GM13976 (cell line): ENCODE measurements around the gene TMEM186.
"Not testable (repeated sequence)": the region's sequence is repeated elsewhere in the genome, so short reads cannot be mapped to it uniquely, and the experiment has no call there.

Experiments used
- DNase-seq: peaks from one replicate; pipeline ENCODE4 v3.0.0; 2012; ENCODE audit warnings: low spot score
- in situ Hi-C: fragments of 300-500 bp; cut with MboI; formaldehyde crosslinking; loops from one replicate; pipeline ENCODE4 v1.12.0; 2022; ENCODE audit warnings: low sequenced_read_pairs, mixed read lengths, inconsistent platforms; ENCODE audit not compliant: unreplicated experiment
- TF ChIP-seq, protein P1 (sequence below): IDR thresholded peaks from 2 replicates; pipeline ENCODE4 v1.5.1; 2012; ENCODE audit warnings: borderline replicate concordance, mild to moderate bottlenecking; ENCODE audit not compliant: insufficient read depth; ENCODE audit errors: extremely low read depth, missing control alignments, control extremely low read depth

Gene TMEM186

GRCh38 chr16:8753416-8754054, 43.9 kb downstream of the TMEM186 start:
- in situ Hi-C loops = no loop called here
- no peak for DNase-seq
- TF ChIP-seq, protein P1, sequence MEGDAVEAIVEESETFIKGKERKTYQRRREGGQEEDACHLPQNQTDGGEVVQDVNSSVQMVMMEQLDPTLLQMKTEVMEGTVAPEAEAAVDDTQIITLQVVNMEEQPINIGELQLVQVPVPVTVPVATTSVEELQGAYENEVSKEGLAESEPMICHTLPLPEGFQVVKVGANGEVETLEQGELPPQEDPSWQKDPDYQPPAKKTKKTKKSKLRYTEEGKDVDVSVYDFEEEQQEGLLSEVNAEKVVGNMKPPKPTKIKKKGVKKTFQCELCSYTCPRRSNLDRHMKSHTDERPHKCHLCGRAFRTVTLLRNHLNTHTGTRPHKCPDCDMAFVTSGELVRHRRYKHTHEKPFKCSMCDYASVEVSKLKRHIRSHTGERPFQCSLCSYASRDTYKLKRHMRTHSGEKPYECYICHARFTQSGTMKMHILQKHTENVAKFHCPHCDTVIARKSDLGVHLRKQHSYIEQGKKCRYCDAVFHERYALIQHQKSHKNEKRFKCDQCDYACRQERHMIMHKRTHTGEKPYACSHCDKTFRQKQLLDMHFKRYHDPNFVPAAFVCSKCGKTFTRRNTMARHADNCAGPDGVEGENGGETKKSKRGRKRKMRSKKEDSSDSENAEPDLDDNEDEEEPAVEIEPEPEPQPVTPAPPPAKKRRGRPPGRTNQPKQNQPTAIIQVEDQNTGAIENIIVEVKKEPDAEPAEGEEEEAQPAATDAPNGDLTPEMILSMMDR = no peak

GRCh38 chr16:8752706-8753105, 44.7 kb downstream of the TMEM186 start:
- in situ Hi-C loops = no loop called here
- no peak for DNase-seq
- TF ChIP-seq, protein P1 = no peak

DNA sequence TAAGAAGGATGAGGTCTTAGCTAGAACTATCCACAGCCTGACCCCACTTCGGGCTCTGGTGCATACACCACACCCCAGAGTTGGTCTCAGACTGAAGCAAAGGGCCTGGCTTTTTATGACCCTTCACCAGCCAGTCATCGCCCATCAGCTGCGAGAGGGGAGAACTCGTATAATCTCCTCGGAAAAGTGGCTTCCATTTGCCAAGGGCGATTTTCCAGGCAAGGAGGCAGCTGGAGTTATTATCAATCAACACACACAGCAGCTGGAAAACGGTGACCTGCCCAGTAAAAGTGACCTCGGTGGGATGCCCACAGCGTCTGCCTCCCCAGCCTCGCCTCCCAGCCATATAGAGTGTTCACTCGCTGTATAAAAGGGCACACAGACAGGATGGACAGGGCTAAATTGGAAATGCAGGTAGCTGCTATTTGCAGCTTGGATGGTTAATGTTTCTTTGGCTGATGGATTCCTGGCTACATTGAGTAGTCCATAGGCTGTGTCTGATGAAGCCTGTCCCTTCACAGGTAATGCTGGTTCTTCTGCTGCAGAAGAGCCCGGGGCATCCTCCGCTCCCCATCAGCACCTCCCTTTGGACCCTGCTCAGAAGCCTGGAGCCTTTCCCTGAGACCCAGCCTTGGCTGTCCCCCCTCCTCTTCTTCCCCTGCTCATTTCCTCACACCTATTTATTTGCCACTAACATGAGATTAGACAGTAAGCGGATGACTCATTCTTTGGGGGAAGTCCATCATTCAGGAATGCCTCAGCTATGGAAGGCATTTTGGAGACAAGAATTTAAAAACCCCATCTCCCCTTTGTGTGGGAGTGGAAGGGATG, 45.7 kb downstream of the TMEM186 start:
- in situ Hi-C loops = no loop called here
- DNase-seq = no peak
- TF ChIP-seq, protein P1 = no peak

DNA sequence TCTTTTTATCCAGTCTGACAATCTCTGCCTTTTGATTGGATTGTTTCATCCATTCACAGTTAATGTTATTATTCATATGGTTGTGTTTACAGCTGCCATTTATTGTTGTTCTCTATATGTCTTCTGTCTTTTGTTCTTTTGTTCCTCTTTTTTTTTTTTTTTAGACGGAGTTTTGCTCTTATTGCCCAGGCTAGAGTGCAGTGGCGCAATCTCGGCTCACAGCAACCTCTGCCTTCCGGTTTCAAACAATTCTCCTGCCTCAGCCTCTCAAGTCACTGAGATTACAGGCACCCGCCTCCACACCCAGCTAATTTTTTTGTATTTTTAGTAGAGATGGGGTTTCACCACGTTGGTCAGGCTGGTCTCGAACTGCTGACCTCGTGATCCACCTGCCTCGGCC, 48.5 kb downstream of the TMEM186 start:
- in situ Hi-C loops, DNase-seq: not testable (repeated sequence)
